PC-3 (cell line): ENCODE results near the gene SETDB1. TPM values are rescaled to one million over a fixed set of nuclear protein-coding genes. Genes with fewer than 3 reads are reported as not detected.

ENCODE experiments used
- ATAC-seq: fragments of 200-7000 bp; cut with Tn5 transposase; 2 replicates; pipeline ENCODE4 v1.9.1; 2020; ENCODE audit warnings: mild to moderate bottlenecking, moderate library complexity
- BruUV-seq: library from RNA; stranded (reverse); fragments of 400-500 nt; replicated peaks from 2 replicates; lab custom pipeline; 2021; lab: Mats Ljungman, UMichigan
- CTCF ChIA-PET: fragments of 300-600 bp; sonication (Branson Sonifier 250); formaldehyde crosslinking; loops from one replicate; lab custom pipeline; 2022; ENCODE audit warnings: antibody characterized with exemption; lab: Charles Lee
- POLR2A ChIA-PET: fragments of 300-600 bp; sonication (Branson Sonifier 250); formaldehyde crosslinking; loops from one replicate; lab custom pipeline; 2022; ENCODE audit warnings: antibody characterized with exemption; ENCODE audit not compliant: unreplicated experiment; lab: Charles Lee
- DNase-seq: peaks from one replicate; pipeline ENCODE4 v3.0.0-alpha.2; 2015
- H2AFZ ChIP-seq: fragments of 300-600 bp; sonication (generic); 2 replicates; pipeline ENCODE4 v1.6.0; 2016; ENCODE audit warnings: antibody characterized with exemption, low read length
- H3F3A ChIP-seq: fragments of 300-600 bp; sonication (generic); one replicate; pipeline ENCODE4 v1.6.0; 2017; ENCODE audit warnings: antibody characterized with exemption, low read length, control low read depth, mild to moderate bottlenecking; ENCODE audit not compliant: unreplicated experiment
- H3K27ac ChIP-seq: fragments of 300-600 bp; sonication (generic); 2 replicates; pipeline ENCODE4 v1.5.1; 2016; ENCODE audit warnings: mild to moderate bottlenecking, low read length
- H3K27me3 ChIP-seq: fragments of 300-600 bp; sonication (generic); 2 replicates; pipeline ENCODE4 v1.6.1; 2016; ENCODE audit warnings: low read length, mixed read lengths
- H3K36me3 ChIP-seq: fragments of 300-600 bp; sonication (generic); 2 replicates; pipeline ENCODE4 v1.6.1; 2016; ENCODE audit warnings: low read depth, mixed run types, low read length, mixed read lengths
- H3K4me1 ChIP-seq: fragments of 300-600 bp; sonication (generic); 2 replicates; pipeline ENCODE4 v1.5.1; 2016; ENCODE audit warnings: low read length; ENCODE audit not compliant: insufficient read depth
- H3K4me2 ChIP-seq: fragments of 300-600 bp; sonication (generic); 2 replicates; pipeline ENCODE4 v1.6.0; 2016; ENCODE audit warnings: low read length
- H3K4me3 ChIP-seq: fragments of 300-600 bp; sonication (generic); 2 replicates; pipeline ENCODE4 v1.5.1; 2016; ENCODE audit warnings: mild to moderate bottlenecking, low read length, mixed read lengths
- H3K79me2 ChIP-seq: fragments of 300-600 bp; sonication (generic); 2 replicates; pipeline ENCODE4 v1.6.1; 2017; ENCODE audit warnings: low read length, mixed read lengths
- H3K9ac ChIP-seq: fragments of 300-600 bp; sonication (generic); 2 replicates; pipeline ENCODE4 v1.6.0; 2016; ENCODE audit warnings: mild to moderate bottlenecking, low read length
- H3K9me2 ChIP-seq: fragments of 300-600 bp; sonication (generic); replicated peaks from 2 replicates; pipeline ENCODE4 v1.6.1; 2016; ENCODE audit warnings: mixed run types, low read length, mixed read lengths
- H3K9me3 ChIP-seq: fragments of 300-600 bp; sonication (generic); 2 replicates; pipeline ENCODE4 v1.6.1; 2016; ENCODE audit warnings: low read length, mixed read lengths
- H4K20me1 ChIP-seq: fragments of 300-600 bp; sonication (generic); 2 replicates; pipeline ENCODE4 v1.6.1; 2016; ENCODE audit warnings: low read length, mixed read lengths
- CTCF ChIP-seq: fragments of 300-600 bp; sonication (generic); conservative IDR thresholded peaks from 2 replicates; pipeline ENCODE4 v1.5.1; 2017; ENCODE audit warnings: antibody characterized with exemption, low read depth, mild to moderate bottlenecking, low read length
- EZH2 ChIP-seq: fragments of 300-600 bp; sonication (generic); IDR thresholded peaks from one replicate; pipeline ENCODE4 v1.6.1; 2017; ENCODE audit warnings: antibody characterized with exemption, mild to moderate bottlenecking, low read length; ENCODE audit not compliant: unreplicated experiment
- EZH2phosphoT487 ChIP-seq: fragments of 300-600 bp; sonication (generic); IDR thresholded peaks from 2 replicates; pipeline ENCODE4 v1.6.1; 2018; ENCODE audit warnings: mild to moderate bottlenecking, antibody characterized with exemption, low read length, borderline replicate concordance
- intact Hi-C: fragments of 100-400 bp; cut with micrococcal nuclease; formaldehyde crosslinking; loops from 2 replicates; pipeline ENCODE4 v1.9.0; 2023
- total RNA-seq: library from RNA; depleted of rRNA; stranded (reverse); fragments of >200 nt; gene quantifications from 2 replicates; pipeline ENCODE4 v1.2.3, GENCODE V29; 2014

SETDB1 gene
- total RNA-seq, 1 experiment from 2014 or later = 42.4 TPM

GRCh38 chr1:150995460-150995859 lies 69.3 kb downstream of the SETDB1 start:
- Histone ChIP-seq H3K9me2 (no peaks in the 10 kb centered on the region), H3K9me3 (no peaks in the 10 kb centered on the region), H4K20me1 (no peaks in the 10 kb centered on the region), H3F3A (no peaks in the 10 kb centered on the region), H3K9ac (no peak overlapping the region), H3K27ac (no peak overlapping the region), H3K4me2 (peak overlapping the region; percentile 36), H3K79me2 (no peaks in the 10 kb centered on the region), H3K27me3 (no peaks in the 10 kb centered on the region), H3K4me1 (peaks cover 22% of the 10 kb centered on the region), H3K4me3 (no peak overlapping the region), H3K36me3 (no peaks in the 10 kb centered on the region), H2AFZ (peak overlapping the region; percentile 19)
- intact Hi-C loops = loop anchor here (10.0 kb wide), 1 partner anchor 431 kb away; no protein-coding TSS in a partner anchor
- ATAC-seq (no peak), DNase-seq (no peak)
- ChIA-PET POLR2A (no interaction called here), CTCF (interaction anchor here (0.8 to 1.9 kb wide), 5 partner anchors 11 to 73 kb away, joined by 3 to 17 read pairs (median 9); partner anchors contain the start of genes ANXA9 and MINDY1)
- BruUV-seq = no TSS peak
- no peak for TF ChIP-seq EZH2
- TF ChIP-seq CTCF = no peak
- TF ChIP-seq EZH2phosphoT487 = no peak

DNA sequence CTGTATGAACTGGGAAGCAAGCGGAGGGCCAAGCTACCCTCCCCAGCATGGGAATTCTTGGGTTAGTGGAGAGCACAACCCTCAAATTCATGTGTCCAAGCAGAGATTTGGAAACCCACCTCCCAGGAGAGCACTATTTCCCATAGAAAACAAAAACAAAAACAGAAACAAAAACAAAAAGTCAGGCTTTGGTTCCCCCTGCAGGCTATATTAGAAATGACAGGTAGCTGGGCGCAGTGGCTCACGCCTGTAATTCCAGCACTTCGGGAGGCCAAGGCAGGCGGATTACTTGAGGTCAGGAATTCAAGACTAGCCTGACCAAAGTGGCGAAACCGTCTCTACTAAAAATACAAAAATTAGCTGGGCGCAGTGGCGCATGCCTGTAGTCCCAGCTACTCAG lies 69.7 kb downstream of the SETDB1 start:
- Histone ChIP-seq H4K20me1 (no peaks in the 10 kb centered on the region), H3K9me2 (no peaks in the 10 kb centered on the region), H3K9me3 (no peaks in the 10 kb centered on the region), H3K79me2 (no peaks in the 10 kb centered on the region), H3K4me3 (no peak overlapping the region), H3K36me3 (no peaks in the 10 kb centered on the region), H3K4me1 (peaks cover 22% of the 10 kb centered on the region), H2AFZ (peak overlapping the region; percentile 19; the same call in 1 of the 2 replicates), H3K4me2 (peak overlapping the region; percentile 36), H3F3A (no peaks in the 10 kb centered on the region), H3K9ac (no peak overlapping the region), H3K27ac (no peak overlapping the region), H3K27me3 (no peaks in the 10 kb centered on the region)
- ATAC-seq = peak; percentile 35
- peak; percentile 58 for DNase-seq
- intact Hi-C loops = loop anchor here (2.0 to 10.0 kb wide), 2 partner anchors 17 to 431 kb away; no protein-coding TSS in a partner anchor
- no TSS peak for BruUV-seq
- POLR2A ChIA-PET = no interaction called here
- no peak for TF ChIP-seq EZH2phosphoT487
- TF ChIP-seq CTCF = peak; percentile 86
- CTCF ChIA-PET = interaction anchor here (0.5 to 1.9 kb wide), 9 partner anchors 11 to 375 kb away, joined by 3 to 17 read pairs (median 6); partner anchors contain the start of genes ANXA9 and MINDY1
